Measurements from ENCODE around the gene SPTLC3.

DNA sequence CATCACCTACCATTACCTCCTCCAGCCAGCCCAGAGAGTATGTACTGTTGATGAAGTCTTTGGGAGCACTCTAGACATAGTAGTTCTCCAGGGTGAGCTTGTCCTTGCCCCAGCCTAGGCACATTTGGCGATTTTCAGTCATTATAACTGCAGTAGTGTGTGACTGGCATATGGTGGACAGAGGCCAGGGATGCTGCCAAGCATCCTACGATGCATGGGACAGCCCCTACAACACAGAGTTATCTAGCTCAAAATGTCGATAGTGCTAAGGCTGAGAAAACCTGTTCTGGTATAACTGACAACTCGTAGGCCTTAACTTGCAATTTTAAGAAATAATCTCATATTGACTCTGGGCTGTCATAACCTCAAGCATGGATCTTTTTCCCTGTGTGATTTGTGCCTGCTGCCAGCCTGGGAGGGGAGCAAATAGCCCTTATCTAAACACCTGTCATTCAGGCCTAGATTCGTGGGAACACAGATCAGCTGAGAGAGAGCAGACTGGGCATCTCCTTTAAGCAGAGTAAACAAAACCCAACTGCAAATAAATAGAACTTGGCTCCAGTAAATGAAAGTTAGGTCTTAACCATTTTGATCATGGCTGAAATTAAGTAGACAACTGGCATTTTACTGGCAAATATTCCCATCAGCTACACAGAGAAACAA lies 102.6 kb downstream of the SPTLC3 start:
- TF ChIP-seq YY1 (IDR thresholded peaks at IDR 0.05; ENCODE audit: low read depth) (no peak), FOXM1 (IDR thresholded peaks at IDR 0.05; ENCODE audit: borderline replicate concordance, low read depth) (no peak), EGR1 (IDR thresholded peaks at IDR 0.05) (no peak), EP300 (IDR thresholded peaks at IDR 0.05; ENCODE audit: borderline replicate concordance) (no peak), RAD21 (IDR thresholded peaks at IDR 0.05; ENCODE audit: low read depth) (no peak), ZBTB7A (IDR thresholded peaks at IDR 0.05; ENCODE audit: low read depth) (no peak), TAF1 (IDR thresholded peaks at IDR 0.05; ENCODE audit: low read depth) (no peak), TEAD4 (IDR thresholded peaks at IDR 0.05) (no peak), REST (IDR thresholded peaks at IDR 0.05; ENCODE audit: low read depth) (no peak), CEBPB (IDR thresholded peaks at IDR 0.05) (no peak), TCF12 (IDR thresholded peaks at IDR 0.05; ENCODE audit: low read depth) (no peak)

All from Ishikawa (cell line).